Measurements from ENCODE around the gene WDR88. TPM values are rescaled to one million over a fixed set of nuclear protein-coding genes. Genes with fewer than 3 reads are reported as not detected.

WDR88 gene
- total RNA-seq, 1 donor from 2014 or later: not detected

- TF ChIP-seq, protein P1, sequence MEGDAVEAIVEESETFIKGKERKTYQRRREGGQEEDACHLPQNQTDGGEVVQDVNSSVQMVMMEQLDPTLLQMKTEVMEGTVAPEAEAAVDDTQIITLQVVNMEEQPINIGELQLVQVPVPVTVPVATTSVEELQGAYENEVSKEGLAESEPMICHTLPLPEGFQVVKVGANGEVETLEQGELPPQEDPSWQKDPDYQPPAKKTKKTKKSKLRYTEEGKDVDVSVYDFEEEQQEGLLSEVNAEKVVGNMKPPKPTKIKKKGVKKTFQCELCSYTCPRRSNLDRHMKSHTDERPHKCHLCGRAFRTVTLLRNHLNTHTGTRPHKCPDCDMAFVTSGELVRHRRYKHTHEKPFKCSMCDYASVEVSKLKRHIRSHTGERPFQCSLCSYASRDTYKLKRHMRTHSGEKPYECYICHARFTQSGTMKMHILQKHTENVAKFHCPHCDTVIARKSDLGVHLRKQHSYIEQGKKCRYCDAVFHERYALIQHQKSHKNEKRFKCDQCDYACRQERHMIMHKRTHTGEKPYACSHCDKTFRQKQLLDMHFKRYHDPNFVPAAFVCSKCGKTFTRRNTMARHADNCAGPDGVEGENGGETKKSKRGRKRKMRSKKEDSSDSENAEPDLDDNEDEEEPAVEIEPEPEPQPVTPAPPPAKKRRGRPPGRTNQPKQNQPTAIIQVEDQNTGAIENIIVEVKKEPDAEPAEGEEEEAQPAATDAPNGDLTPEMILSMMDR (conservative IDR thresholded peaks at IDR 0.05; ENCODE audit: low read depth, low read length): no peak
- DNase-seq (ENCODE audit: low read depth): no peak
- H3K4me3 ChIP-seq (ENCODE audit: low read depth, low read length): no peak overlapping the region
These were observed 35.5 kb downstream of the WDR88 start for GRCh38 chr19:33167438-33167837.

DNA sequence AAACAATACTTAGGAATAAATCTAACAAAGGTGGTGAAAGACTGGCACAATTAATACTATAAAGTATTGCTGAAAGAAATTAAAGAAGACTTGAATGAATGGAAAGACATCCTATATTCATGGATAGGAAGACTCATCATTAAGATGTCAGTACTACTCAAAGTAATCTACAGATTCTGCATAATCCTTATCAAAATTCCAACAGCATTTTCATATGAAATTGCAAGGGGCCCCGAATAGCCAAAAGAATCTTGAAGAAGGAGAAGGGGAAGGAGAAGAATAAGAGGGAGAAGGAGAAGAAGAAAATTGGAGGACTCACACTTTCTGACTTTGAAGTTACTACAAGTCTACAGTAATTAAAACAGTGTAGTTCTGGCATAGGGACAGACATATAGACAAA lies 36.6 kb downstream of the WDR88 start:
- TF ChIP-seq, protein P1 (conservative IDR thresholded peaks at IDR 0.05; ENCODE audit: low read depth, low read length): no peak
- no peak overlapping the region for H3K4me3 ChIP-seq (ENCODE audit: low read depth, low read length)
- no peak for DNase-seq (ENCODE audit: low read depth)

- DNase-seq (ENCODE audit: low read depth): no peak
- TF ChIP-seq, protein P1 (conservative IDR thresholded peaks at IDR 0.05; ENCODE audit: low read depth, low read length): no peak
- no peak overlapping the region for H3K4me3 ChIP-seq (ENCODE audit: low read depth, low read length)
These were observed 39.4 kb downstream of the WDR88 start for GRCh38 chr19:33171222-33171795.

- TF ChIP-seq, protein P1 (conservative IDR thresholded peaks at IDR 0.05; ENCODE audit: low read depth, low read length): no peak
- no peak overlapping the region for H3K4me3 ChIP-seq (ENCODE audit: low read depth, low read length)
- no peak for DNase-seq (ENCODE audit: low read depth)
These were observed 40.0 kb downstream of the WDR88 start for GRCh38 chr19:33171916-33172359.

DNA sequence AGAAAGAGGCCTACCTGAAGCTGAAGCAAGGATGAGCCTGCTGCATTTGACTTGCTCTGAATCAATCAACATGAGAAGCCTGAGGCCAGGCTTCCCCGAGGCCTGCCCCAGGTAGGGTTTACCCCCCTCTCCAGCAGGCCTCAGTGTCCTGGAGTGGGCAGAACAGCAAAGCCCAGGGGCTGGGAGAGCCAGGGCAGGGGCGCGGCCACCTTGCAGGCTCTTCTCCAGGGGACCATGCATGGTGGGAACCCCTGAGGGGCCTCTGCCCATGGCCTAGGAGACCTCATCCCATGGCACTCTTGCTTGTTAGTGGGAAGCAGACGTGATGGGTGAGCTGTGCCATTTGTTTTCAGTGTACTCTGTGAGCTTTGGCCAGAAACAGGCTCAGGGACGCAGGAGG lies 42.3 kb downstream of the WDR88 start:
- TF ChIP-seq, protein P1 (conservative IDR thresholded peaks at IDR 0.05; ENCODE audit: low read depth, low read length): no peak
- no peak for DNase-seq (ENCODE audit: low read depth)
- H3K4me3 ChIP-seq (ENCODE audit: low read depth, low read length): no peak overlapping the region

DNA sequence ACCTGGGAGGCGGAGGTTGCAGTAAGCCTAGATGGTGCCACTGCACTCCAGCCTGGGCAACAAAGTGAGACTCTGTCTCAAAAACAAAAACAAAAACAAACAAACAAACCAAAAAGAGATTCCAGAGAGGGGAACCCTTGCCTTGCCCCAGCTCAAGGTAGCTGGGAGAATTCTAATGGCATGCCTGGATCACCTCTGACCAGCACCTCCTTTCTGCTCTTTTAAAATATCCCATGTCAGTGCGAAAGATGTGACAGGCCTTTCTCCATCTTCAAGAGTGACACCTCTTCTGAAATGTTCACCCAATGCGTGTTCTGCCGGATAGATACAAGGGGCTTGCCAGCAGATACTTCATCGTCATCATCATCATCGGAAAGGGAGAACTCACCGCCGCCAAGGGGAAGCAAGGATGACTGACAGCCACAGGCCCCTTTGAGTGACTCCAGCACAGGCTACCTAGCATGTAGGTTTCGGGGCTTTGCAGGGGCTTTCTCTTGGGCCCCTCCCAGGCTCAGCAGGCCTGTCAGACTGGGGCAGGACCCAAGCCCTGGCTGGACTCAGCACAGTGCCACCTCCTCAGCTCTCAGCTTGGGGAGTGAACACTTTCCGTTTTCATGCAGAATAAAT lies 43.4 kb downstream of the WDR88 start:
- TF ChIP-seq, protein P1 (conservative IDR thresholded peaks at IDR 0.05; ENCODE audit: low read depth, low read length): no peak
- no peak overlapping the region for H3K4me3 ChIP-seq (ENCODE audit: low read depth, low read length)
- no peak for DNase-seq (ENCODE audit: low read depth)

All from epithelial cell of proximal tubule (primary cell).